ENCODE measurements around the gene EDA.

DNA sequence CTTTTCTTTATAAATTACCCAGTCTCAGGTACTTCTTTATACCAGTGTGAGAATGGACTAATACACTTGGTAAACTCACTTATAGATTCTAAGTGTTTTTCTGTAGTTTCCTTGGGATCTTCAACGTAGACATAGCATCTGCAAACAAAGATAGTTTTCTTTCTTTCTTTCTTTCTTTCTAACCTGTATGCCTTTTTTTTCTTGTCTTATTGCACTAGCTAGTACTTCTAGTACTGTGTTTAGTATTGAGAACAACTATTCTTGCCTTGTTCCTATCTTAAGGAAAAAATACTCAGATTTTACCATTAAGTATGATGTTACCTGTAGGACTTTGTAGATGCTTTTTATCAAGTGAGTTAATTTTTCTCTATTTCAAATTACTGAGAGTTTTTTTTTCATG, 102.2 kb downstream of the EDA start:
- TF ChIP-seq, protein P1, sequence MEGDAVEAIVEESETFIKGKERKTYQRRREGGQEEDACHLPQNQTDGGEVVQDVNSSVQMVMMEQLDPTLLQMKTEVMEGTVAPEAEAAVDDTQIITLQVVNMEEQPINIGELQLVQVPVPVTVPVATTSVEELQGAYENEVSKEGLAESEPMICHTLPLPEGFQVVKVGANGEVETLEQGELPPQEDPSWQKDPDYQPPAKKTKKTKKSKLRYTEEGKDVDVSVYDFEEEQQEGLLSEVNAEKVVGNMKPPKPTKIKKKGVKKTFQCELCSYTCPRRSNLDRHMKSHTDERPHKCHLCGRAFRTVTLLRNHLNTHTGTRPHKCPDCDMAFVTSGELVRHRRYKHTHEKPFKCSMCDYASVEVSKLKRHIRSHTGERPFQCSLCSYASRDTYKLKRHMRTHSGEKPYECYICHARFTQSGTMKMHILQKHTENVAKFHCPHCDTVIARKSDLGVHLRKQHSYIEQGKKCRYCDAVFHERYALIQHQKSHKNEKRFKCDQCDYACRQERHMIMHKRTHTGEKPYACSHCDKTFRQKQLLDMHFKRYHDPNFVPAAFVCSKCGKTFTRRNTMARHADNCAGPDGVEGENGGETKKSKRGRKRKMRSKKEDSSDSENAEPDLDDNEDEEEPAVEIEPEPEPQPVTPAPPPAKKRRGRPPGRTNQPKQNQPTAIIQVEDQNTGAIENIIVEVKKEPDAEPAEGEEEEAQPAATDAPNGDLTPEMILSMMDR (IDR thresholded peaks at IDR 0.05 in 8 of 11, conservative IDR thresholded peaks at IDR 0.05 in 3 of 11): no peak
- no peak for TF ChIP-seq POLR2A (IDR thresholded peaks at IDR 0.05)
- TF ChIP-seq POLR2AphosphoS5 (IDR thresholded peaks at IDR 0.05): no peak
